Stimulated activated CD4-positive, alpha-beta T cell treated with anti-CD3 and anti-CD28 coated beads, Interleukin-15, amount 100 ng/mL, for 1 hour (primary cell): ENCODE results near the gene PIP5K1B.
"Not testable (repeated sequence)": the region's sequence is repeated elsewhere in the genome, so short reads cannot be mapped to it uniquely, and the experiment has no call there.

Experiments
- DNase-seq, 2 donors: peaks; one replicate each; pipeline ENCODE4 v3.0.0-alpha.2; 2020; ENCODE audit warnings: low read depth in 1 of 2, low spot score in 1 of 2

Gene PIP5K1B, protein sequence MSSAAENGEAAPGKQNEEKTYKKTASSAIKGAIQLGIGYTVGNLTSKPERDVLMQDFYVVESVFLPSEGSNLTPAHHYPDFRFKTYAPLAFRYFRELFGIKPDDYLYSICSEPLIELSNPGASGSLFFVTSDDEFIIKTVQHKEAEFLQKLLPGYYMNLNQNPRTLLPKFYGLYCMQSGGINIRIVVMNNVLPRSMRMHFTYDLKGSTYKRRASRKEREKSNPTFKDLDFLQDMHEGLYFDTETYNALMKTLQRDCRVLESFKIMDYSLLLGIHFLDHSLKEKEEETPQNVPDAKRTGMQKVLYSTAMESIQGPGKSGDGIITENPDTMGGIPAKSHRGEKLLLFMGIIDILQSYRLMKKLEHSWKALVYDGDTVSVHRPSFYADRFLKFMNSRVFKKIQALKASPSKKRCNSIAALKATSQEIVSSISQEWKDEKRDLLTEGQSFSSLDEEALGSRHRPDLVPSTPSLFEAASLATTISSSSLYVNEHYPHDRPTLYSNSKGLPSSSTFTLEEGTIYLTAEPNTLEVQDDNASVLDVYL

DNA sequence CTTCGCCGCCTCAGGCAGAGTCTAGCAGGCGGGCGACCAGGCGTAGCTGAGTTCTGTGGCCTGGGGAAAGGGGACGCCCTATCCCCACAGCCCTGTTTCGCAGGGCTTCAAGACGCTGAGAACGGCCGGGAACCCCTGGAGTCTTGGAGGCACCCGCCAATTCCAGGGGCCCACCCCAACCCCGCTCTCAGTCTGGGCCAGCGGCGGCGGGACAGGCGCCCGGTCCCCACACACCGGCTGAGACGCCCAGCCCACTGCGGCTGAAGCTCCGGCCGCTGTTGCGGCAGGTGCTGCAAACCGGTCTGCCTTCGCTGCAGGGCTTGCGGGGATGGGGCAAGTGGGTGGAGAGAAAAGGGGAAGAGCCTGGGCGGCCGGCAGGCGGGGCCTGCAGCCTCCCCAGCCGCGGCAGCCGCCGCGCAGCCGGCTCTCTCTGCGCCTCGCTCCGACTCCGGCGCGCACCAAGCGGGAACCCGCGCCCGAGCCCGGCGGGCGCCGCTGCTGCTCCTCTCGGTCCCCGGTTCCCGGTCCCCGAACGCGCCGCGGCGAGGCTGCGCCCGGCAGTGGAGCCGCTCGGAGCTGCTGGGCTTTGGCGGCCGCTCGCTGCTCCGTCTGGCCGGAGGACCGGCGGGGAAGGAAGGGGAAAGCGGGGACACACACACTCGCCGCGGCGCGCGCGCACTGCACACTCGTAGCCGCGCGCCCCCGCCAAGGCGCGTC lies at the start of gene PIP5K1B:
Gene PIP5K1B, plus strand, starts transcription at position 427 of the 717 bp plus-strand sequence. CDS start 117,375 bp downstream, outside the sequence.
- peak in 1 of 2 donors; percentile 2 for DNase-seq

DNA sequence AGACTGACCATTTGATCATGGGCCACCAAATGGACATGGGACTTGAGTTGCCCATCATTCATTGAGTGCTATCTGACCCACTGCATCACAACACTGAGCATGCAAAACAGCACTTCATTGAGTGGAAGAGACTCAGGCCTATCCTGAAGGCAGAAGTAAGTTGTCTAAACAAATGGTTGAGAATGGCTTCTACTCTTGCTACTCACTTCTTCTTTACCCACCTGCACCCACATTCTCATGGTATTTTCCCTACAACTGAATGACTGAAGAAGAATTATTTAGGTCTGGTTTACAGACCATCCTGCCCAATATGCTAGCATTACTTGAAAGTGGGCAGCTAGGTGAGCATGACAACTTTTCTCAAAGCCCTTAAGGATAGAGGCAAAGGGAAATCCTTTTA lies 41.0 kb upstream of the PIP5K1B start:
- no peak for DNase-seq

DNA sequence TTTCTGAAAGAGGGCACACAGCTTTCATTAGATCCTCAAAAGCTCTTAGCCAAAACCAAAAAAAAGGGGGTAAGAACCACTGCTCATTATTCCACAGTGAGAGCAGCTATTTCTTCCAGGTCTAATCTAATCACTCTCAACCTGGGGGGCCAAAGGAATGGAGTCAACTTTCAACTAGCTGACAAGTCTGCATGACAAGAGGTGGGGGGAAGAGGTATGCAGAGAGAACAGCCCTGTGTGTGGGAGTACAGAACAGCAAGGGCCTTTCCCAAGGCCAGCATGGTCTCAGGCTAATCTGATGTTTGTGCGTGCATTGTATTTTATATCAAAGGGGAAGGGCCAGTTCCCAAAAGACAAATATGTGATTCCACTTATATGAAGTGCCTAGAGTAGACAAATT lies 36.9 kb upstream of the PIP5K1B start:
- DNase-seq, result no peak

DNA sequence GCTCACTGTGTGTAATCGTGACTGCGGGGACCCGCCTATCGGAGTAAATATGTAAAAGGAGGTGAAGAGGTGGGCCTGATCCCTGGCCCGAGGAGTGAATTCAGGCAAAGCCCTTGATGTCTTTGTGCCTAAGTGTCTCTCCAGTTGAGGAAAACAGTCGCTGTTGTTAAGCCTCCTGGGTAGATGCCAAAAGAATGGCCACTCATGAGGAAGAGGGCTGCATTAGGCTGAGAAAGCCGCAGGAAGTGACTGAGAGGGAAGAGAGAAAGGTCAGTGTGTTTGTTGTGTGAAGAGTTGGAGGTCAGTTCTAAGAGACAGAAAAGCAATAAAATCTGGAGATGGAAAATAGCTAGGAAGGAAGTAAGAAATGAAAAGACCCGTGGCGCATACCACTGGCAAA lies 35.8 kb upstream of the PIP5K1B start:
- no peak for DNase-seq

DNA sequence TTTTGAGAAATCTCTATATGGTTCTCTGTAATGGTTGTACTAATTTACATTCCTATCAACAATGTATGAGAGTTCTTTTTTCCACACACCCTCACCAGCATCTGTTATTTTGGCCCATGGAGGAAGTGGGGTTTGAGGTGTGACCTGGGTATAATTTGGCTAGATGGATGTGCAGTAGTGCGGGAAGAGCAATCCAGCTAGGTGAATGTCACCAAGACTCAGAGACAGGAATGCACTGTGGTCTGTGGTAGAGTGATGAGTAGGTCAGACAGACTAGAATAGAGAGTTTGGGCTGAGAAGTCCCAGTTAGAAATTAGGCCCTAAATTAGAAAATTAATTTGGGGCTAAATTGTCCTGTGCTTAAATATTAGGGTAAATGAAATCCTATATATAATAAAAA lies 32.8 kb upstream of the PIP5K1B start:
- DNase-seq, result no peak

DNA sequence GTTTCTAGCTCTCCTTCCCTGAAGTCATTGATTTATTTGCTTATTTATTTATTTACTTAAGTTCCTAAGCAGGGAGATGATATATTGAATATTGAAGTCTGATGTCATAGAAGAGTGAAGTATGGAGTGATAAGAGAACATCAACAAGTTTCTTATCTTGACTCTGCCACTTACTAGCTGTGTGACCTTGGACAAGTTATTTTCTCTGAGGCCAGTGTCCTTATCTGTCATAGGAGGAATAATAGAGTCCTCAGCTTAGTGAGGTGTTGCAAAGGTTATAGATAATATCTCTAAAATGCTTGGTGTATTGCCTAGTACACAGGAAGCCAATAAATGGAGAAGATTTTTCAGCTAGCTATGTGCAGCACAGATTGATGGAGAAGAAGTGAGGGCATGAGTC lies 32.4 kb upstream of the PIP5K1B start:
- DNase-seq, result no peak

DNA sequence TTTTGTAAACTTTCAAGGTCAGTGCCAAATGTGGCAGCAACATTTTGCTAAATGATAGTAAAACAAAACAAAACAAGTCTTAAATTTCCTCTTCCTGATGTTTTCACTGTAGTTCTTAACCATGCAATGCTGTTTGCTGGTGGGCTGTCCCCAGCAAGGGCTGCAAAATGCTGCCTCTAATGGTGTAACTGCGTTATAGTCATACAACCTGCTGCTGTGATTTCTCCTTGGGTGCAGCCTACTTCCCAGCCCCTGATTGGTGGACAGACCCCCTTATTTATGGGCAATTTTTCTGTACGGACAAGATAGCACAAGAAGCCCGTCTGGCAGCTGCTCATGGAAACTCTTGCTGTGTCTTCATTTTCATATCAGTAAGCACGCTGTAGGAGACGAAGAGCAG lies 26.6 kb upstream of the PIP5K1B start:
- DNase-seq, result no peak

DNA sequence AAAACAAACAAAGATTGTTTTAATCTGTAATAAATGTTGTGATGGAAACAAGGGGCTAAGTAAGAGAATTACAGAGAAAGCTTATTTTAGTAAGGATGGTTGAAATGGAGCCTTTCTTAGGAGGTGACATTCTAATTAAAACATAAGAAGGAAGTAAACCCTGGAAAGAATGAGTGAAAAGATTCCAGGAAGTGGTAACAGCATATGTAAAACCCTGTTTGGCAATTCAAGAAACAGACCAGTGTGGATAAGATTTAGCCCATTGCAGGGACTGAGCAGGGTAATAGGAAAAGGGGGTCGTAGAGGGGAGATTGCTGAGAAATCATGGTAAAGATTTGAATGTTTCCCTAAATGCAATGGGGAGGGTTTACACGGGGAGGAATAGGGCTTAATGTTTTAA lies 21.6 kb upstream of the PIP5K1B start:
- no peak for DNase-seq

DNA sequence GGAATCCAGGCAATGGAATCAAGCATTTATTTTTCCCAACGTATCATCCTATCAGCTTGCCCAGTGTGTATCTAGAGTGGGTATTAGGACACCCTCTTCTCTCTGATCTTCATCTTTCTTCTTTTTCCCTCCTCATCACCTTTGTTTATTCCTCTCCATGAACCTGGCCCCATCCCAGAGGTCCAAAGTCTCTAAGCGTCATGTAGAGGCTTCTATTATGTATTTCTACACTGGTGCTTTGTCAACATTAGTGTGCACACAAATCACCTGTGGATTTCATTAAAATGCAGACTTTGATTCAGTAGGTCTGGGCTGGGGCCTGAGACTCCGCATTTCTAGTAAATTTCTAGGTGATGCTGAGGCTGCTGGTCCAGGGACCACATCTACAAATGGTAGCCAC lies 19.8 kb upstream of the PIP5K1B start:
- no peak for DNase-seq

DNA sequence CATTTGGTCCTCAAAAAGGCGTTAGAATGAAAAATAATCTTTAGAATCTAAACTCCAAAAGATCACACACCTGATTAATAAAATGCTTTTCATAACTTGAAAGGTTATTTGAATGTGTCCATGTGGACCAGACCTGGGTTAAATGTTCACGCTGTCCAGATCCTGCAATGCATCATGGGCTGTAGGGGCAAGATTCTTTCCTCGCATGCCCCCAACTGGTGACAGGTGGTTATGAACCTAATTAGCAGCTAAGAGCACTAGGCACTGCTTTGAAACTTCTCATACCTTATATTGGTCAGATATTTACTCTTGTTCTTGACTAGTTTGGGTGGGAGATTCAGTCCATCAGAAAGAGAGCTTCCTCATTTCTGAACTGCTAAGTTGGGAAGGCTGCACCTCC lies 19.3 kb upstream of the PIP5K1B start:
- no peak for DNase-seq

DNA sequence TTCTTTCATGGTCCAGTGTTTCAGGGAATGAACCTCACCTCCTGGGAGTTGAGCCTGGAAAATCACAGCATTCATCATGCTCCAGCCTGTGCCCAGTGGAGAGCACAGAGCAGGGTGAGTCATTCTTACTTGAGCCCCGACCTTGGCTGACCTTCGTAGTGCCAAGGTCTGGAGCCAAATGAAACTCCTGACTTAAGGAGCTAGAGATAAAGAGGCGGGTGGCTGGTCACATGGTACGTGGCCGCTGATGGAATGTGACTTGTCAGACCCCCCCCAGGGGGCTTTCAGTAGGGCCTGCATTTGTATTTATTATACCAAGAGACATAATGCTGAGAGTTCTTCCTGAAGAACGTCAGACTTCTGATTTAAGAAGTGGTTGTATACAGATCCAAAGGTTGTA lies 15.0 kb upstream of the PIP5K1B start:
- DNase-seq, result no peak

DNA sequence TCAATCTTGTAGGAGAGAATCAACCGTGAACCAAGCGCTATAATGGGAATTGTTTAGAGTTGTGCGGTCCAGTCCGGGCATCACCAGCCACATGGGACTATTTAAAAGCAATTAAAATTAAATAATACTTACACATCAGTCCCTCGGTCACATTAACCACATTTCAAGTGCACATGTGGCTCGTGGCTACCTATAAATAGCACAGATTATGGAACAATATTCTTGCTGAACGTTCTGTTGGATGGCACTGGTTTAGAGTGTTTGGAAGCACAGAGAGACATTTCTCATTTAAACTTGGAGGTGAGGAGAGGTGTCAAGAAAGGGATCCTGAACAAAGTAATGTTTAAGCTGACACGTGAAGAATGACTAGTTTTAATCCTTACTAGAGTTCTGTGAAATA lies 12.5 kb upstream of the PIP5K1B start:
- DNase-seq, result no peak

DNA sequence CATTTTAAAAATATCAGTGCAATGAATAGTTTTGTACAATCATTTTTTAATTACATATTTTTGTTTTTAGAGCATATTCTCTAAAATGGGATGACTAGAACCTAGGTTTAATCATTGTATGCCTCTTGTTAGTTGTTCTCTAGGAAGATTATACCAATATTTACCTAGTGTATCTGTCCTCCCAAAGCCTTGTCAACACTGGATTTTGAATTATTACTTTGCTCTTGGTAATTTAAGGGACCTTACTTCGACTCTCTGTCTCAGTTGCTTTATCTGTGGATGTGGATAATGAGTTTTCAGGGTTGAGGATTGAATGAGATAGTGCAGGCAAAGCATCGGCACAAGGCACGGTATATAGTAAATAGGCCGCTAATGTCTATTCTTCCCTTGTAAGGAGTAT lies 10.9 kb upstream of the PIP5K1B start:
- DNase-seq, result no peak

DNA sequence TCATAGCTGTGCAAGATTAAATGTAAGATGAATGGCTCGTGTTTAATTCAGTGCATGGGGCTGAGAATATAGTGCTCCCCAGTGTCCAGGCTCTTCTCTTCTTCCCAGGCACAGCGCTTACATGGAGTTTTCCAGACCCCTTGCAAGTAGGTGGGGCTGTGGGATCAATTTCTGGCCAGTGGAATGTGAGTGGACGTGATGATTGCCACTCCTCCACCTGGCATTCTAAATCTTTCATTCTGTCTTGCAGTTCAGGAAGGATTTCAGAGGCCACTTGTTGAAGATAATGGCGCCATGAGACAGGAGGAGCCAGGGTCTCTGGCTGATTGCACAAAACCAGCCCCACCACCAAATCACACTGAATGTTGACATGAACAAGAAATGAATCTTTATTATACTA lies 7.2 kb upstream of the PIP5K1B start:
- DNase-seq, result no peak

DNA sequence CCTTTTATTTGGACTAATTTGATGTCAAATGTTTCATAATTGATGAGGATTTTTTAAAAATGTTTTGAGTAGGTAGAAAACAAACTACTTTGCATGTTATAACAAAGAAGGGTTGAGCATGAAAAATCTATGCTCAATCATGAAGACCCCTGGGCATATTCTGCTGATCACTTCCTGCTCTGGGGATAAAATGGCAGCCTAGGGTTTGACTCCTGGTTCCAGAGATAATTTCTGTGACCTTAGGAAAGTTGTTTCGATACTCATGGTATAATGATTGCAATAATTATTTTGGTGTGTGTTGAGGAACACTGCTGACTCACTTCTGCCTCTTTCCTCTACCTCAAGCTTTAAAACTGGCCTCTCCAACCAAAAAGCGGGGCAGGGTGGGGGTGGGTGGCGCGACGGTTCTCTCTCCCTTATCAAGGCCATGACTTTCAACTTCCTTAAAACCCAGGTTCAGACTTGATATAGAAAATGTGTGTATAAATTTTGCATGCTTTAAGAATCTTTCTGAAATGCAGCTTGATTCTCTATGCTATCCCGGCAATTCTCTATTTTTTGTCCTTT lies 6.0 kb upstream of the PIP5K1B start:
- DNase-seq, result no peak

DNA sequence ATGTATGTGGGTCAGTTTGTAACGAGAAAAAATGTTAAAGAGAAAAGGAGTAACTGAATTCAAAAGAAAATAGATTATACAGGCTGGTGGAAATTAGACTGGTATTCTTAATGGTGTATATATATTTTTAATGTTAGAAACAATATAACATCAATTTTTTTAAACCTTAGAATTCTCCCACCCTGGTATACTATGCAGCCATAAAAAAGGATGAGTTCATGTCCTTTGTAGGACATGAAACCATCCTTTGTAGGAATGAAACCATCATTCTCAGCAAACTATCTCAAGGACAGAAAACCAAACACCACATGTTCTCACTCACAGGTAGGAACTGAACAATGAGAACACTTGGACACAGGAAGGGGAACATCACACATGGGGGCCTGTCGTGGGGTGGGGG lies 5.4 kb upstream of the PIP5K1B start:
- DNase-seq, result not testable (repeated sequence)

DNA sequence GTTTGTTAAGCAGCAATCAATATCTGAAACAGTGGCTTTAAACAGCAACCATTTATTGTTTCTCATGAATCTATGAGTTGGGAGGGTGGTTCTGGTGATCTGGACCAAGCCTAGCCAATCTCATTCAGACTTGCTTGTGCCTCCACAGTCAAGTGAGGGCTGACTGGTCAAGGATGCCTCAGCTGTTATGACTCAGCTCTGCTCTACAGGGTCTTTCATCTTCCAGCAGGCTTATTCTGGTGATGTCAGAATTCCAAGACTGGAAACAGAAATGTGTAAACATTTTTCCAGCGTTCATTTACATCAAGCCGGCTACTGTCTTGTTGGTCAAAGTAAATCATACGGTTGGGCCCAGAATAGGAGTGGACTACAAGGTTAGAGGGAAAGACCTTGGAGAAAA lies 2.5 kb upstream of the PIP5K1B start:
- DNase-seq, result no peak

DNA sequence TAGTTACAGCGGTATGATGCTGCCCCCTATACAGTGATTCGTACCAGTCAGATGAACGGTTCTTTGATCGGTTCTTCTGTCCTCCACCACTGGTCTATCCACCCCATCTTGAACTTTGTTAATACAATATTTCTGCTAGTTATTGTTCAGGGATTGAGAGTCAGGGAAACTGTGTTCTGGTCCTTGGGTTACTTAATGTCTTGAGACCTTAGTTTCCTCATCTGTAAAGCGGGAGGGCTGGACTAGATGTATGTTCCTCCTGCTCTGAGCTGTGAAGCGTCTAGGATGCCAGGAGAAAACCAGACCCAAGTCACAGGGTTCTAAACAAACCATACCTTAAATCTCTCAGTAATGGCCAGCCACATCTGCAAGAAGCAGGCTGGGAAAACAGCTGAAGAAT lies 1.4 kb upstream of the PIP5K1B start:
- DNase-seq, result no peak

DNA sequence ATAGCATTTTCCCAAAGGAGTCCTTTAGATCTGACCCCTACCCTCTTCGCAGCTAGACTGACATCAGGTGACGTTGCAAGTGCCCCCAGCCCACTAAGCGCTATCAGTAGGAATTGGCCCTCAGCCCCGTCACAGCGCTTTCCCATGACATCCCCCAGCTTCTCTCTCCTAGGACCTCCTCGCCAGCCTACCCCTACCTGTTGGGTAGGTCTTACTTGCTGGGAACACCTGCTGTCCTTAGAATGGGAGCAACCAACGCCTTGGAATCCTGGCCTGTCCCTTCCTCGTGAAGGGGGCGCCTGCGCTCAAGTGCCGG lies 584 bp upstream of the PIP5K1B start:
- DNase-seq, result no peak

DNA sequence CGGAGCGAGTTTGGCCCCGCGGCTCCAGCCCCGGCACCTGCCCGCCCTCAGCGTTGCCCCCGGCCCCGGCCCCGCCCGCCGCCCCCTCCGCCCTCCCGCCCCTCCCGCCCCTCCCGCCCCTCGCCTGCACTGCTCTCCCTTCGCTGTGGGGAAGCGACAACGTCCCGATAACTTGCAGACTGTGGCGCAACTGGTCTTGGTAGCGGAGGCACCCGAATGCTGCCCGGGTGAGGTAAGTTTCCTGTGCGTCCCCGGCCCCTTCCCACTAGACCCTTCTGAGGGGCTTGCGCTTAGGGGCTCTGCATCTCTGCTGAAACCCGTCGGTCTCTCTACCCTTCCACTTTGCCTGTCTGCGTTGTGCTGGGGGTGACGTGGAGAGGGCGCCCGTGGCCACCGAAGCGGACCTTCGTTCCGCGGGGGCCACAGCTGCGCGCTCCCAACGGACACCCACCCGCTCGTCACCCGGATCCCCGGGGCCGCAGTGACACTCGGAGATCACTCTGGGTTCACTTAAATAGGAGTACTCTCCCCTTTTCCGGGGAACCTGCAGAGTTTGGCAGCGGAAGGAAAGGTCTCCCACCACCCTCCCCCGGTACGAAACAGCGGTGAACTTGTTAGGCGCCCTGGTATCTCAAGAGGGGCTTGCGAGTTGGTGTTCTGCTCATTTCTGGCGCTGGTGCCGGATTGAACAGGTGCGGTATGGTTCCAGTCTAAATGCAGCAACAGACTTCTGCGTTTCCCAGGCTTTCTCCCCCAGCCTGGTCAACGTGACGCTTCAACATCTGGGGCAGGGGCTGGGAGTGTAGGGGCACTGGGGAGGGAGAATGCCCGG lies 707 bp downstream of the PIP5K1B start:
- no peak for DNase-seq
